Progenitor cell of endocrine pancreas (in vitro differentiated cells): ENCODE results near the gene DBX2. TPM values are rescaled to one million over a fixed set of nuclear protein-coding genes. Genes with fewer than 3 reads are reported as not detected.
"Not testable (repeated sequence)": the region's sequence is repeated elsewhere in the genome, so short reads cannot be mapped to it uniquely, and the experiment has no call there.

Experiments used
- DNase-seq: peaks from one replicate; pipeline ENCODE4 v3.0.0; 2021; ENCODE audit warnings: low spot score; ENCODE audit not compliant: unreplicated experiment
- H3K27ac Mint-ChIP-seq: 2 replicates; pipeline ENCODE4 v1.8.0; 2021; ENCODE audit warnings: mild to moderate bottlenecking, moderate library complexity, mixed read lengths
- H3K27me3 Mint-ChIP-seq: 2 replicates; pipeline ENCODE4 v1.8.0; 2021; ENCODE audit warnings: mixed read lengths
- H3K36me3 Mint-ChIP-seq: 2 replicates; pipeline ENCODE4 v1.8.0; 2022; ENCODE audit warnings: mixed read lengths; ENCODE audit not compliant: insufficient read depth
- H3K4me1 Mint-ChIP-seq: 2 replicates; pipeline ENCODE4 v1.8.0; 2021; ENCODE audit warnings: low read depth, mixed read lengths
- H3K4me3 Mint-ChIP-seq: 2 replicates; pipeline ENCODE4 v1.8.0; 2021; ENCODE audit warnings: low read depth, mild to moderate bottlenecking, moderate library complexity, mixed read lengths
- H3K9me3 Mint-ChIP-seq: 2 replicates; pipeline ENCODE4 v1.8.0; 2021; ENCODE audit warnings: low read depth, mixed read lengths
- total RNA-seq: library from RNA; stranded (reverse); gene quantifications from 2 replicates; pipeline ENCODE4 v1.2.1, GENCODE V29; 2021
- TF ChIP-seq, protein P1 (sequence below): fragments of 200-600 bp; sonication (generic); IDR thresholded peaks from one replicate; pipeline ENCODE4 v1.5.0; 2021; ENCODE audit warnings: antibody characterized with exemption, mild to moderate bottlenecking; ENCODE audit not compliant: unreplicated experiment

The DBX2 gene
- total RNA-seq, 1 donor from 2014 or later: not detected

- H3K36me3 Mint-ChIP-seq: no peaks in the 10 kb centered on the region
- no peaks in the 10 kb centered on the region for H3K4me1 Mint-ChIP-seq
- H3K27ac Mint-ChIP-seq: no peak overlapping the region
- no peaks in the 10 kb centered on the region for H3K27me3 Mint-ChIP-seq
- DNase-seq: no peak
- TF ChIP-seq, protein P1, sequence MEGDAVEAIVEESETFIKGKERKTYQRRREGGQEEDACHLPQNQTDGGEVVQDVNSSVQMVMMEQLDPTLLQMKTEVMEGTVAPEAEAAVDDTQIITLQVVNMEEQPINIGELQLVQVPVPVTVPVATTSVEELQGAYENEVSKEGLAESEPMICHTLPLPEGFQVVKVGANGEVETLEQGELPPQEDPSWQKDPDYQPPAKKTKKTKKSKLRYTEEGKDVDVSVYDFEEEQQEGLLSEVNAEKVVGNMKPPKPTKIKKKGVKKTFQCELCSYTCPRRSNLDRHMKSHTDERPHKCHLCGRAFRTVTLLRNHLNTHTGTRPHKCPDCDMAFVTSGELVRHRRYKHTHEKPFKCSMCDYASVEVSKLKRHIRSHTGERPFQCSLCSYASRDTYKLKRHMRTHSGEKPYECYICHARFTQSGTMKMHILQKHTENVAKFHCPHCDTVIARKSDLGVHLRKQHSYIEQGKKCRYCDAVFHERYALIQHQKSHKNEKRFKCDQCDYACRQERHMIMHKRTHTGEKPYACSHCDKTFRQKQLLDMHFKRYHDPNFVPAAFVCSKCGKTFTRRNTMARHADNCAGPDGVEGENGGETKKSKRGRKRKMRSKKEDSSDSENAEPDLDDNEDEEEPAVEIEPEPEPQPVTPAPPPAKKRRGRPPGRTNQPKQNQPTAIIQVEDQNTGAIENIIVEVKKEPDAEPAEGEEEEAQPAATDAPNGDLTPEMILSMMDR: no peak
- H3K9me3 Mint-ChIP-seq: no peaks in the 10 kb centered on the region
- no peak overlapping the region for H3K4me3 Mint-ChIP-seq
Observed at GRCh38 chr12:45010059-45010458, 40.8 kb downstream of the DBX2 start.

GRCh38 chr12:45008211-45008610 is 42.7 kb downstream of the DBX2 start:
- H3K4me3 Mint-ChIP-seq: no peak overlapping the region
- H3K27me3 Mint-ChIP-seq: no peaks in the 10 kb centered on the region
- H3K4me1 Mint-ChIP-seq: no peaks in the 10 kb centered on the region
- H3K36me3 Mint-ChIP-seq: no peaks in the 10 kb centered on the region
- DNase-seq: no peak
- no peaks in the 10 kb centered on the region for H3K9me3 Mint-ChIP-seq
- no peak overlapping the region for H3K27ac Mint-ChIP-seq
- TF ChIP-seq, protein P1: no peak

- DNase-seq: no peak
- no peaks in the 10 kb centered on the region for H3K36me3 Mint-ChIP-seq
- H3K27ac Mint-ChIP-seq: no peak overlapping the region
- TF ChIP-seq, protein P1: no peak
- no peaks in the 10 kb centered on the region for H3K4me1 Mint-ChIP-seq
- peaks cover 11% of the 10 kb centered on the region for H3K9me3 Mint-ChIP-seq
- H3K4me3 Mint-ChIP-seq: no peak overlapping the region
- no peaks in the 10 kb centered on the region for H3K27me3 Mint-ChIP-seq
Observed at GRCh38 chr12:44999355-44999754, 51.5 kb downstream of the DBX2 start.

DNA sequence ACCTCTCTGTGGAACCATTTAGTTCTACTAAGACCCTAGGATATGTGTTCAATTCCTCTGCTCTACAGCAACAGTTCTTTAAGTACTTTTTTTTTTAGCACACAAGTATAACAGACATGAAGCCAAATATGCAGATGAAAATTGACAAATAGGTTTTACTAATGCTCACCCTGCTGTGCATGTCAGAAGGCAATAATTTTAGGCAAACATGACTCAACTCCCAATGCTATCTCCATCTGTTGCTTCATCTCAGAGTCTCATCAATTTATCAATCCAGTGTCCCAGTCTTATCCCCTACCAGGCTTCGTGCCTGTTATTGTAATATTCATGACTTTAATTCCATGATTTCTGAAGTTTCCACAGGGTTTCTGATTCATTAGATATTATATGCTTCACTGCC is 57.7 kb downstream of the DBX2 start:
- Mint-ChIP-seq H3K36me3 (no peaks in the 10 kb centered on the region), H3K4me1 (no peaks in the 10 kb centered on the region), H3K27ac (no peak overlapping the region), H3K9me3 (peaks cover 8% of the 10 kb centered on the region), H3K4me3 (no peak overlapping the region), H3K27me3 (no peaks in the 10 kb centered on the region)
- TF ChIP-seq, protein P1: no peak
- no peak for DNase-seq

DNA sequence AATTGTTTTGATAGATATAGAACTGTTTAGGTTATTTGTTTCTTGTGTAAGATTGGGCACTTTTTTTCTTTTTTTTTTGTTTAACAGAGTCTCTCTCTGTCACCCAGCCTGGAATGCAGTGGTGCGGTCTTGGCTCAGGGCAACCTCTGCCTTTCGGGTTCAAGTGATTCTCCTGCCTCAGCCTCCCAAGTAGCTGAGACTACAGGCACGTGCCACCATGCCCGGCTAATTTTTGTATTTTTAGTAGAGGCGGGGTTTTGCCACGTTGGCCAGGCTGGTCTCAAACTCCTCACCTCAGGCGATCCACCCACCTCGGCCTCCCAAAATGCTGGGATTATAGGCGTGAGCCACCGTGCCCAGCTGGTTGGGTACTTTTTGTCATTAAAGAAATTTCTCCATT is 66.0 kb downstream of the DBX2 start:
- not testable (repeated sequence) for DNase-seq, H3K36me3 Mint-ChIP-seq, H3K4me1 Mint-ChIP-seq, H3K4me3 Mint-ChIP-seq, H3K27ac Mint-ChIP-seq, H3K9me3 Mint-ChIP-seq, H3K27me3 Mint-ChIP-seq

GRCh38 chr12:44979918-44980317 is 71.0 kb downstream of the DBX2 start:
- Mint-ChIP-seq H3K27ac (no peak overlapping the region), H3K9me3 (no peaks in the 10 kb centered on the region), H3K4me1 (no peaks in the 10 kb centered on the region), H3K4me3 (no peak overlapping the region), H3K27me3 (no peaks in the 10 kb centered on the region), H3K36me3 (no peaks in the 10 kb centered on the region)
- no peak for DNase-seq
- TF ChIP-seq, protein P1: no peak
